Ovary (tissue), 3 donors: Measurements from ENCODE around the gene MYL2.

ENCODE experiments used
- CTCF ChIP-seq, 3 donors: fragments of 450-650 bp in 2 of 3; fragments of 200-600 bp in 1 of 3; IDR thresholded peaks; one replicate each; pipeline versions ENCODE4 v1.5.1 to v1.8.0; 2016 to 2022; ENCODE audit warnings: antibody characterized with exemption in 3 of 3, mild to moderate bottlenecking in 1 of 3
- EP300 ChIP-seq: sonication (generic); formaldehyde crosslinking; IDR thresholded peaks from one replicate; pipeline ENCODE4 v1.6.1; 2017; ENCODE audit warnings: antibody characterized with exemption
- POLR2A ChIP-seq: fragments of 450-650 bp; IDR thresholded peaks from one replicate; pipeline ENCODE4 v1.6.1; 2017; ENCODE audit warnings: antibody characterized with exemption, mild to moderate bottlenecking, moderate library complexity
- donor health status: DM: no; HTN: no; CAD: no.

GRCh38 chr12:110943373-110943772 is 23.0 kb upstream of the MYL2 start:
- TF ChIP-seq CTCF (IDR thresholded peaks at IDR 0.05) (no peak), POLR2A (no peak), EP300 (no peak)
